ENCODE data around the gene RGCC.

Gene RGCC

GRCh38 chr13:41488124-41488523, 30.8 kb downstream of the RGCC start:
- TF ChIP-seq CTCF (conservative IDR thresholded peaks at IDR 0.05; ENCODE audit: low read depth, low read length): no peak
- no peak for DNase-seq (ENCODE audit: low read depth)
- H3K4me3 ChIP-seq (ENCODE audit: low read depth, low read length): no peak overlapping the region

GRCh38 chr13:41490371-41491015, 33.1 kb downstream of the RGCC start:
- TF ChIP-seq CTCF (conservative IDR thresholded peaks at IDR 0.05; ENCODE audit: low read depth, low read length): no peak
- DNase-seq (ENCODE audit: low read depth): no peak

GRCh38 chr13:41491436-41491835, 34.1 kb downstream of the RGCC start:
- no peak for TF ChIP-seq CTCF (conservative IDR thresholded peaks at IDR 0.05; ENCODE audit: low read depth, low read length)
- no peak for DNase-seq (ENCODE audit: low read depth)
- H3K4me3 ChIP-seq (ENCODE audit: low read depth, low read length): no peak overlapping the region

More at GRCh38 chr13:41490371-41491015, 33.1 kb downstream of the RGCC start:
- no peak overlapping the region for H3K4me3 ChIP-seq (ENCODE audit: low read depth, low read length)

GRCh38 chr13:41492432-41493260, 35.3 kb downstream of the RGCC start:
- no peak for DNase-seq (ENCODE audit: low read depth)
- no peak overlapping the region for H3K4me3 ChIP-seq (ENCODE audit: low read depth, low read length)
- no peak for TF ChIP-seq CTCF (conservative IDR thresholded peaks at IDR 0.05; ENCODE audit: low read depth, low read length)

GRCh38 chr13:41494202-41494601, 36.9 kb downstream of the RGCC start:
- H3K4me3 ChIP-seq (ENCODE audit: low read depth, low read length): no peak overlapping the region
- TF ChIP-seq CTCF (conservative IDR thresholded peaks at IDR 0.05; ENCODE audit: low read depth, low read length): no peak
- no peak for DNase-seq (ENCODE audit: low read depth)

- no peak overlapping the region for H3K4me3 ChIP-seq (ENCODE audit: low read depth, low read length)
- DNase-seq (ENCODE audit: low read depth): no peak
- no peak for TF ChIP-seq CTCF (conservative IDR thresholded peaks at IDR 0.05; ENCODE audit: low read depth, low read length)
Observed at GRCh38 chr13:41495044-41495443, 37.7 kb downstream of the RGCC start.

All from choroid plexus epithelial cell (primary cell).